ENCODE measurements around the gene SESN2. TPM values are rescaled to one million over a fixed set of nuclear protein-coding genes. Genes with fewer than 3 reads are reported as not detected.
A peak's percentile ranks its signal among the peaks of the same experiment; 100 is the strongest.

Gene SESN2
- total and polyA plus RNA-seq, 4 donors, result 5.5 to 13.0 (median 10.7) TPM

DNA sequence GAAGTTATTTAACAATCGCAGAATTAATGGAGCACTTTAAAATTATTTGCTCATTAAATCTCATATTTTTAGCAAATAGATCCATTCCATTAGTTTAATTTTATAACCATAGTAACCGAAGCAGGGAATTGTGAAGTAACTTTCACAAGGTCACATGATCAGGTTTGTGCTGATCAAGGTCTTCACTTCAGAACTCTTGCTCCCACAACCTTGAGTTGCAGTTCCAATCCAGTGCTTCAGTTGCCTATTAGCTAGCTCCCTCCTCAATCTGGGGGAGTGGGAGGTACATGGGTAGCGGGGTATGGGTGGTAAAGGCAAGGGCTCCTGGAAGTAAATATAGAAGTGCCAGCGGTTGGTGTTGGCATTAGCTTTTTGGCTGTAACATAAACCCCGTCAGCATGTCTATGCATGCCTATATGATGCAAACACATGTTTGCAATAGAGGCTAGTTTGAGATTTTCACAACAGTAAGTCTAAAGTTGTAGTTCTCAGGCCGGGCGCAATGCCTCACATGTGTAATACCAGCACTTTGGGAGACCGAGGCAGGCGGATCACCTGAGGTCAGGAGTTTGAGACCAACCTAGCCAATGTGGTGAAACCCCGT lies 17.6 kb upstream of the SESN2 start (continued):
- TF ChIP-seq SP1 (IDR thresholded peaks at IDR 0.05), result no peak
- no peak for TF ChIP-seq TAF1 (conservative IDR thresholded peaks at IDR 0.05)
- TF ChIP-seq HNF4G (IDR thresholded peaks at IDR 0.05), result no peak
- TF ChIP-seq, protein P1, sequence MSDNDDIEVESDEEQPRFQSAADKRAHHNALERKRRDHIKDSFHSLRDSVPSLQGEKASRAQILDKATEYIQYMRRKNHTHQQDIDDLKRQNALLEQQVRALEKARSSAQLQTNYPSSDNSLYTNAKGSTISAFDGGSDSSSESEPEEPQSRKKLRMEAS (IDR thresholded peaks at IDR 0.05), result no peak
- no peak for TF ChIP-seq GABPA (IDR thresholded peaks at IDR 0.05 in 1 of 2, conservative IDR thresholded peaks at IDR 0.05 in 1 of 2)
- TF ChIP-seq FOXA2 (IDR thresholded peaks at IDR 0.05), result no peak

DNA sequence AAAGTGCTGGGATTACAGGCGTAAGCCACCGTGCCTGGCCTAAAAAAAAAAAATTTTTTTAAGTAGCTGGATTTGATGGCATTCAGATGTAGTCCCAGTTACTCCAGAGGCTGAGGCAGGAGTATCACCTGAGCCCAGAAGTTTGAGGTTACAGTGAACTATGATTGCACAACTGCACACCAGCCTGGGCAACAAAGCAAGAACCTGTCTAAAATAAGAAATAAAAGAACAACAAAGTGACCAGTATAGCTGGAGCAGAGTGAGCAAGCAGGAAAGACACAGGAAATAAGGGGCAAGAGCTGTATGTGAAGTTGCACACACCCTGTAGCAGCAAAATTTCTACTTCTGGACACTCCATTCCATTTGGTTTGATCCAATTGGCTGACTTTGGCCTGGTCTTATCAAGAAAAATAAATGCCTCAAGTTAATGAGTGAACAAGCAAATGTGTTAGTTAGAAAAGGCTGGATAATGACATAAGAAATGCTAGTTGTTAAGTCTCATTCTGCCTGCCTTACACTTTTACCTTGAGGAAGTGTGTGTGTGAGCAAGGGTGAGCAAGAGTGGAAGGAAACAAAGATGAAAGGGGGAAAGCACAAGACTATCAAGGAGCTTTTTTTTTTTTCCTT lies 15.5 kb upstream of the SESN2 start:
- Histone ChIP-seq H3K27me3 (ENCODE audit: control insufficient read depth in 4 of 4, insufficient read depth in 4 of 4, low read length in 3 of 4) (no peaks in the 10 kb centered on the region), H3K4me3 (ENCODE audit: low read depth in 1 of 3, low read length in 3 of 3) (no peak overlapping the region), H3K27ac (ENCODE audit: low read depth in 1 of 2, low read length in 2 of 2) (peak overlapping the region; percentile 4 to 56), H3K4me1 (ENCODE audit: control insufficient read depth in 4 of 4, insufficient read depth in 4 of 4, low read length in 3 of 4) (peaks cover 6 to 42% (median 31%) of the 10 kb centered on the region in 4 donors), H3K9me3 (ENCODE audit: control insufficient read depth in 4 of 4, low read length in 3 of 4) (no peaks in the 10 kb centered on the region), H3K36me3 (ENCODE audit: control insufficient read depth in 4 of 4, insufficient read depth in 3 of 4, low read depth in 1 of 4, low read length in 3 of 4) (no peaks in the 10 kb centered on the region), H3K9ac (ENCODE audit: low read depth in 1 of 2, low read length in 2 of 2) (no peak overlapping the region)
- WGBS, result 43% methylated on average over 2 of the region's 2 CpGs
- peak; percentile 30 to 33 for TF ChIP-seq HNF4A (conservative IDR thresholded peaks at IDR 0.05)
- TF ChIP-seq, protein P1 (IDR thresholded peaks at IDR 0.05), result no peak
- peak; percentile 12 for TF ChIP-seq YY1 (IDR thresholded peaks at IDR 0.05)
- TF ChIP-seq, protein P2, sequence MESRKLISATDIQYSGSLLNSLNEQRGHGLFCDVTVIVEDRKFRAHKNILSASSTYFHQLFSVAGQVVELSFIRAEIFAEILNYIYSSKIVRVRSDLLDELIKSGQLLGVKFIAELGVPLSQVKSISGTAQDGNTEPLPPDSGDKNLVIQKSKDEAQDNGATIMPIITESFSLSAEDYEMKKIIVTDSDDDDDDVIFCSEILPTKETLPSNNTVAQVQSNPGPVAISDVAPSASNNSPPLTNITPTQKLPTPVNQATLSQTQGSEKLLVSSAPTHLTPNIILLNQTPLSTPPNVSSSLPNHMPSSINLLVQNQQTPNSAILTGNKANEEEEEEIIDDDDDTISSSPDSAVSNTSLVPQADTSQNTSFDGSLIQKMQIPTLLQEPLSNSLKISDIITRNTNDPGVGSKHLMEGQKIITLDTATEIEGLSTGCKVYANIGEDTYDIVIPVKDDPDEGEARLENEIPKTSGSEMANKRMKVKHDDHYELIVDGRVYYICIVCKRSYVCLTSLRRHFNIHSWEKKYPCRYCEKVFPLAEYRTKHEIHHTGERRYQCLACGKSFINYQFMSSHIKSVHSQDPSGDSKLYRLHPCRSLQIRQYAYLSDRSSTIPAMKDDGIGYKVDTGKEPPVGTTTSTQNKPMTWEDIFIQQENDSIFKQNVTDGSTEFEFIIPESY (IDR thresholded peaks at IDR 0.05), result no peak
- TF ChIP-seq, protein P3, sequence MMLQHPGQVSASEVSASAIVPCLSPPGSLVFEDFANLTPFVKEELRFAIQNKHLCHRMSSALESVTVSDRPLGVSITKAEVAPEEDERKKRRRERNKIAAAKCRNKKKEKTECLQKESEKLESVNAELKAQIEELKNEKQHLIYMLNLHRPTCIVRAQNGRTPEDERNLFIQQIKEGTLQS (IDR thresholded peaks at IDR 0.05), result no peak
- peak; percentile 23 for TF ChIP-seq SP1 (IDR thresholded peaks at IDR 0.05)
- TF ChIP-seq, protein P4, sequence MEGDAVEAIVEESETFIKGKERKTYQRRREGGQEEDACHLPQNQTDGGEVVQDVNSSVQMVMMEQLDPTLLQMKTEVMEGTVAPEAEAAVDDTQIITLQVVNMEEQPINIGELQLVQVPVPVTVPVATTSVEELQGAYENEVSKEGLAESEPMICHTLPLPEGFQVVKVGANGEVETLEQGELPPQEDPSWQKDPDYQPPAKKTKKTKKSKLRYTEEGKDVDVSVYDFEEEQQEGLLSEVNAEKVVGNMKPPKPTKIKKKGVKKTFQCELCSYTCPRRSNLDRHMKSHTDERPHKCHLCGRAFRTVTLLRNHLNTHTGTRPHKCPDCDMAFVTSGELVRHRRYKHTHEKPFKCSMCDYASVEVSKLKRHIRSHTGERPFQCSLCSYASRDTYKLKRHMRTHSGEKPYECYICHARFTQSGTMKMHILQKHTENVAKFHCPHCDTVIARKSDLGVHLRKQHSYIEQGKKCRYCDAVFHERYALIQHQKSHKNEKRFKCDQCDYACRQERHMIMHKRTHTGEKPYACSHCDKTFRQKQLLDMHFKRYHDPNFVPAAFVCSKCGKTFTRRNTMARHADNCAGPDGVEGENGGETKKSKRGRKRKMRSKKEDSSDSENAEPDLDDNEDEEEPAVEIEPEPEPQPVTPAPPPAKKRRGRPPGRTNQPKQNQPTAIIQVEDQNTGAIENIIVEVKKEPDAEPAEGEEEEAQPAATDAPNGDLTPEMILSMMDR (IDR thresholded peaks at IDR 0.05; ENCODE audit: low read depth, low read length, missing input control), result no peak
- TF ChIP-seq HNF4G (IDR thresholded peaks at IDR 0.05), result no peak
- no peak for TF ChIP-seq NR2F2 (IDR thresholded peaks at IDR 0.05)
- TF ChIP-seq RXRA (IDR thresholded peaks at IDR 0.05), result peak in 1 of 2 donors; percentile 61
- no peak for DNase-seq (ENCODE audit: low spot score)

DNA sequence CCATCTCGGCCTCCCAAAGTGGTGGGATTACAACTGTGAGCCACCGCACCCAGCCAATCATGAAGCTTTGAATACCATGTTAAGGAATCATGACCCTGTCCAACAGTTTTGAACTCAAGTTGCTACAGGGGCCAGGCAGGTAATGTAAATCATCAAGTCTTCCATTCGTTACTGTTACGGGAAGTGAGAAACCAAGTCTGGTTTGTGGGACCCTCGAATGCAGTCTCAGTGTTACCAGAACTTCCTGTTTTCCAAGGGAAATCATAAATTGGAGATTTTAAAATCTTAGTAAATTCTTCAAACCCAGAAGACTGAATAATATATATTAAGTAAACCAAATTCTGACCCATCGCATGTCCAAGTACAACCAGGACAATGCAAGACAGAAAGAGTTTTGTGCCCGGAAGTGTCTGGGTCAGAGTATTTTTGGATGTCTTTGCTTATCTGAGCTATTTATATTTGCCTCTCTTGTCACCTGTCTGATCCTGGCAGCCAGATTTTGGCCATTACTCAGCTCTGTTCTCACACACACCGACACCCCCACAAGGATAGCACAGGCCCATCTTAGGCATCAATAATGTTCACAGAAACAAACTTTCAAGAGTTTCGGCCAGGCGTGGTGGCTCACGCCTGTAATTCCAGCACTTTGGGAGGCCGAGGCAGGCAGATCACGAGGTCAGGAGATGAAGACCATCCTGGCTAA lies 14.6 kb upstream of the SESN2 start:
- peak overlapping the region; percentile 40 to 56 for H3K27ac ChIP-seq (ENCODE audit: low read depth in 1 of 2, low read length in 2 of 2)
- 70% methylated on average over 13 of the region's 13 CpGs for WGBS
- no peak for TF ChIP-seq JUND (IDR thresholded peaks at IDR 0.05)
- TF ChIP-seq, protein P5, sequence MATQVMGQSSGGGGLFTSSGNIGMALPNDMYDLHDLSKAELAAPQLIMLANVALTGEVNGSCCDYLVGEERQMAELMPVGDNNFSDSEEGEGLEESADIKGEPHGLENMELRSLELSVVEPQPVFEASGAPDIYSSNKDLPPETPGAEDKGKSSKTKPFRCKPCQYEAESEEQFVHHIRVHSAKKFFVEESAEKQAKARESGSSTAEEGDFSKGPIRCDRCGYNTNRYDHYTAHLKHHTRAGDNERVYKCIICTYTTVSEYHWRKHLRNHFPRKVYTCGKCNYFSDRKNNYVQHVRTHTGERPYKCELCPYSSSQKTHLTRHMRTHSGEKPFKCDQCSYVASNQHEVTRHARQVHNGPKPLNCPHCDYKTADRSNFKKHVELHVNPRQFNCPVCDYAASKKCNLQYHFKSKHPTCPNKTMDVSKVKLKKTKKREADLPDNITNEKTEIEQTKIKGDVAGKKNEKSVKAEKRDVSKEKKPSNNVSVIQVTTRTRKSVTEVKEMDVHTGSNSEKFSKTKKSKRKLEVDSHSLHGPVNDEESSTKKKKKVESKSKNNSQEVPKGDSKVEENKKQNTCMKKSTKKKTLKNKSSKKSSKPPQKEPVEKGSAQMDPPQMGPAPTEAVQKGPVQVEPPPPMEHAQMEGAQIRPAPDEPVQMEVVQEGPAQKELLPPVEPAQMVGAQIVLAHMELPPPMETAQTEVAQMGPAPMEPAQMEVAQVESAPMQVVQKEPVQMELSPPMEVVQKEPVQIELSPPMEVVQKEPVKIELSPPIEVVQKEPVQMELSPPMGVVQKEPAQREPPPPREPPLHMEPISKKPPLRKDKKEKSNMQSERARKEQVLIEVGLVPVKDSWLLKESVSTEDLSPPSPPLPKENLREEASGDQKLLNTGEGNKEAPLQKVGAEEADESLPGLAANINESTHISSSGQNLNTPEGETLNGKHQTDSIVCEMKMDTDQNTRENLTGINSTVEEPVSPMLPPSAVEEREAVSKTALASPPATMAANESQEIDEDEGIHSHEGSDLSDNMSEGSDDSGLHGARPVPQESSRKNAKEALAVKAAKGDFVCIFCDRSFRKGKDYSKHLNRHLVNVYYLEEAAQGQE (IDR thresholded peaks at IDR 0.05), result no peak
- H3K36me3 ChIP-seq (ENCODE audit: control insufficient read depth in 4 of 4, insufficient read depth in 3 of 4, low read depth in 1 of 4, low read length in 3 of 4), result no peaks in the 10 kb centered on the region
- no peak for DNase-seq (ENCODE audit: low spot score)
- H3K27me3 ChIP-seq (ENCODE audit: control insufficient read depth in 4 of 4, insufficient read depth in 4 of 4, low read length in 3 of 4), result no peaks in the 10 kb centered on the region
- no peak overlapping the region for H3K9ac ChIP-seq (ENCODE audit: low read depth in 1 of 2, low read length in 2 of 2)
- H3K4me1 ChIP-seq (ENCODE audit: control insufficient read depth in 4 of 4, insufficient read depth in 4 of 4, low read length in 3 of 4), result peaks cover 6 to 50% (median 38%) of the 10 kb centered on the region in 4 donors
- no peak overlapping the region for H3K4me3 ChIP-seq (ENCODE audit: low read depth in 1 of 3, low read length in 3 of 3)
- no peaks in the 10 kb centered on the region for H3K9me3 ChIP-seq (ENCODE audit: control insufficient read depth in 4 of 4, low read length in 3 of 4)

Measured in liver (tissue), 9 donors.